GM18502 (cell line): Measurements from ENCODE around the gene MGAT5B.

Source experiments
- ATAC-seq: cut with Tn5 transposase; IDR thresholded peaks from one replicate; pipeline ENCODE4 v1.9.1; 2021; ENCODE audit warnings: mild to moderate bottlenecking; ENCODE audit not compliant: unreplicated experiment, poor library complexity

MGAT5B gene

GRCh38 chr17:76922967-76923366, 54.8 kb downstream of the MGAT5B start:
- ATAC-seq = no peak

GRCh38 chr17:76923491-76923890, 55.3 kb downstream of the MGAT5B start:
- ATAC-seq = no peak

- ATAC-seq = no peak
Observed at GRCh38 chr17:76924345-76925342, 56.4 kb downstream of the MGAT5B start.

GRCh38 chr17:76925441-76925891, 57.3 kb downstream of the MGAT5B start:
- no peak for ATAC-seq

- no peak for ATAC-seq
Observed at GRCh38 chr17:76926237-76926866, 58.1 kb downstream of the MGAT5B start.

- no peak for ATAC-seq
Observed at GRCh38 chr17:76927577-76927976, 59.4 kb downstream of the MGAT5B start.

GRCh38 chr17:76927982-76928381, 59.8 kb downstream of the MGAT5B start:
- no peak for ATAC-seq

- ATAC-seq = no peak
Observed at GRCh38 chr17:76929148-76929547, 60.9 kb downstream of the MGAT5B start.

GRCh38 chr17:76929601-76930000, 61.4 kb downstream of the MGAT5B start:
- ATAC-seq = no peak

- no peak for ATAC-seq
Observed at GRCh38 chr17:76930107-76930506, 61.9 kb downstream of the MGAT5B start.

GRCh38 chr17:76932402-76933333, 64.5 kb downstream of the MGAT5B start:
- ATAC-seq = no peak

- ATAC-seq = no peak
Observed at GRCh38 chr17:76934561-76935320, 66.5 kb downstream of the MGAT5B start.

GRCh38 chr17:76935331-76935730, 67.1 kb downstream of the MGAT5B start:
- no peak for ATAC-seq

GRCh38 chr17:76937238-76937637, 69.0 kb downstream of the MGAT5B start:
- ATAC-seq = no peak

- ATAC-seq = no peak
Observed at GRCh38 chr17:76938009-76938408, 69.8 kb downstream of the MGAT5B start.

- no peak for ATAC-seq
Observed at GRCh38 chr17:76940295-76940694, 72.1 kb downstream of the MGAT5B start.

- no peak for ATAC-seq
Observed at GRCh38 chr17:76940738-76941350, 72.6 kb downstream of the MGAT5B start.

- no peak for ATAC-seq
Observed at GRCh38 chr17:76943202-76943601, 75.0 kb downstream of the MGAT5B start.

GRCh38 chr17:76943781-76944213, 75.6 kb downstream of the MGAT5B start:
- no peak for ATAC-seq
